ENCODE results near the gene NUP62CL.

GRCh38 chrX:107207943-107208342 lies 1.7 kb upstream of the NUP62CL start:
- TF ChIP-seq POLR2A (IDR thresholded peaks at IDR 0.05): no peak
- TF ChIP-seq CTCF (IDR thresholded peaks at IDR 0.05): no peak
- TF ChIP-seq EP300 (IDR thresholded peaks at IDR 0.05): no peak

Measured in tibial nerve (tissue), 4 donors.